ENCODE data around the gene MRPL58. TPM values are rescaled to one million over a fixed set of nuclear protein-coding genes. Genes with fewer than 3 reads are reported as not detected.

The MRPL58 gene
- total RNA-seq, 2 experiments from 2014 or later, result 41.2 to 46.2 TPM

GRCh38 chr17:75061618-75062017, 49.1 kb downstream of the MRPL58 start:
- no peak overlapping the region for H3K4me3 Mint-ChIP-seq
- POLR2A ChIA-PET, result no interaction called here
- H3K27me3 Mint-ChIP-seq, result no peaks in the 10 kb centered on the region
- H3K9me3 Mint-ChIP-seq, result no peaks in the 10 kb centered on the region
- no peak overlapping the region for H3K27ac Mint-ChIP-seq
- H3K4me1 Mint-ChIP-seq, result peaks cover 34% of the 10 kb centered on the region
- CTCF ChIA-PET, result interaction anchor here (1.0 to 3.1 kb wide), 6 partner anchors 8 to 140 kb away, joined by 3 to 17 read pairs (median 4); no protein-coding TSS in a partner anchor
- H3K36me3 Mint-ChIP-seq (ENCODE audit: low read depth), result peaks cover 45% of the 10 kb centered on the region
- no peak for DNase-seq

- no peak for DNase-seq
- Mint-ChIP-seq H3K9me3 (no peaks in the 10 kb centered on the region), H3K27me3 (no peaks in the 10 kb centered on the region), H3K4me3 (no peak overlapping the region), H3K4me1 (peaks cover 42% of the 10 kb centered on the region), H3K27ac (no peak overlapping the region), H3K36me3 (ENCODE audit: low read depth) (peaks cover 42% of the 10 kb centered on the region)
- POLR2A ChIA-PET, result no interaction called here
- CTCF ChIA-PET, result interaction anchor here (0.6 to 2.0 kb wide), 2 partner anchors 8 to 755 kb away, joined by 3 to 7 read pairs; no protein-coding TSS in a partner anchor
Measured at GRCh38 chr17:75063201-75063600, 50.7 kb downstream of the MRPL58 start.

- peaks cover 42% of the 10 kb centered on the region for H3K36me3 Mint-ChIP-seq (ENCODE audit: low read depth)
- POLR2A ChIA-PET, result no interaction called here
- H3K4me1 Mint-ChIP-seq, result peaks cover 44% of the 10 kb centered on the region
- CTCF ChIA-PET, result interaction anchor here (2.0 kb wide), 1 partner anchor 9 kb away, joined by 7 read pairs; no protein-coding TSS in a partner anchor
- H3K9me3 Mint-ChIP-seq, result no peaks in the 10 kb centered on the region
- H3K27ac Mint-ChIP-seq, result no peak overlapping the region
- H3K27me3 Mint-ChIP-seq, result no peaks in the 10 kb centered on the region
- no peak overlapping the region for H3K4me3 Mint-ChIP-seq
- DNase-seq, result no peak
Measured at GRCh38 chr17:75063626-75064025, 51.2 kb downstream of the MRPL58 start.

- DNase-seq, result no peak
- H3K9me3 Mint-ChIP-seq, result no peaks in the 10 kb centered on the region
- no peaks in the 10 kb centered on the region for H3K27me3 Mint-ChIP-seq
- peaks cover 47% of the 10 kb centered on the region for H3K4me1 Mint-ChIP-seq
- ChIA-PET CTCF (interaction anchor here (2.0 kb wide), 1 partner anchor 9 kb away, joined by 7 read pairs; no protein-coding TSS in a partner anchor), POLR2A (no interaction called here)
- no peak overlapping the region for H3K4me3 Mint-ChIP-seq
- no peak overlapping the region for H3K27ac Mint-ChIP-seq
- peaks cover 42% of the 10 kb centered on the region for H3K36me3 Mint-ChIP-seq (ENCODE audit: low read depth)
Measured at GRCh38 chr17:75064040-75064439, 51.6 kb downstream of the MRPL58 start.

- Mint-ChIP-seq H3K36me3 (ENCODE audit: low read depth) (peaks cover 41% of the 10 kb centered on the region), H3K4me1 (peaks cover 45% of the 10 kb centered on the region), H3K9me3 (no peaks in the 10 kb centered on the region), H3K27me3 (no peaks in the 10 kb centered on the region), H3K4me3 (no peak overlapping the region), H3K27ac (no peak overlapping the region)
- POLR2A ChIA-PET, result no interaction called here
- DNase-seq, result no peak
- CTCF ChIA-PET, result interaction anchor here (2.0 kb wide), 1 partner anchor 10 kb away, joined by 7 read pairs; no protein-coding TSS in a partner anchor
Measured at GRCh38 chr17:75064460-75064859, 52.0 kb downstream of the MRPL58 start.

- ChIA-PET POLR2A (no interaction called here), CTCF (interaction anchor here (2.0 kb wide), 1 partner anchor 10 kb away, joined by 7 read pairs; no protein-coding TSS in a partner anchor)
- H3K27ac Mint-ChIP-seq, result peak overlapping the region; percentile 83
- no peak overlapping the region for H3K4me3 Mint-ChIP-seq
- H3K4me1 Mint-ChIP-seq, result peaks cover 44% of the 10 kb centered on the region
- H3K36me3 Mint-ChIP-seq (ENCODE audit: low read depth), result peaks cover 39% of the 10 kb centered on the region
- no peak for DNase-seq
- H3K27me3 Mint-ChIP-seq, result no peaks in the 10 kb centered on the region
- no peaks in the 10 kb centered on the region for H3K9me3 Mint-ChIP-seq
Measured at GRCh38 chr17:75064867-75065561, 52.5 kb downstream of the MRPL58 start.

- H3K36me3 Mint-ChIP-seq (ENCODE audit: low read depth), result peaks cover 36% of the 10 kb centered on the region
- CTCF ChIA-PET, result interaction anchor here (0.6 to 0.7 kb wide), 3 partner anchors 53 to 265 kb away, joined by 3 to 9 read pairs (median 3); partner anchors contain the start of genes MIF4GD and MRPL58
- H3K4me3 Mint-ChIP-seq, result no peak overlapping the region
- H3K27me3 Mint-ChIP-seq, result no peaks in the 10 kb centered on the region
- no peak for DNase-seq
- H3K4me1 Mint-ChIP-seq, result peaks cover 41% of the 10 kb centered on the region
- H3K9me3 Mint-ChIP-seq, result no peaks in the 10 kb centered on the region
- POLR2A ChIA-PET, result no interaction called here
- H3K27ac Mint-ChIP-seq, result peak overlapping the region; percentile 83
Measured at GRCh38 chr17:75065562-75066151, 53.2 kb downstream of the MRPL58 start.

- H3K4me3 Mint-ChIP-seq, result peak overlapping the region; percentile 44
- H3K9me3 Mint-ChIP-seq, result no peaks in the 10 kb centered on the region
- peaks cover 40% of the 10 kb centered on the region for H3K4me1 Mint-ChIP-seq
Measured at GRCh38 chr17:75067856-75068255, 55.4 kb downstream of the MRPL58 start.

GRCh38 chr17:75068750-75069149, 56.3 kb downstream of the MRPL58 start:
- H3K27me3 Mint-ChIP-seq, result no peaks in the 10 kb centered on the region
- H3K4me3 Mint-ChIP-seq, result no peak overlapping the region
- POLR2A ChIA-PET, result interaction anchor here (0.7 kb wide), 1 partner anchor 147 kb away, joined by 5 read pairs; no protein-coding TSS in a partner anchor
- H3K9me3 Mint-ChIP-seq, result no peaks in the 10 kb centered on the region
- no peak for DNase-seq
- H3K36me3 Mint-ChIP-seq (ENCODE audit: low read depth), result peaks cover 12% of the 10 kb centered on the region
- H3K27ac Mint-ChIP-seq, result peak overlapping the region; percentile 68
- H3K4me1 Mint-ChIP-seq, result peaks cover 40% of the 10 kb centered on the region
- CTCF ChIA-PET, result interaction anchor here (0.7 to 2.3 kb wide), 3 partner anchors 14 to 100 kb away, joined by 3 to 10 read pairs (median 4); no protein-coding TSS in a partner anchor

More at GRCh38 chr17:75067856-75068255, 55.4 kb downstream of the MRPL58 start:
- no peaks in the 10 kb centered on the region for H3K27me3 Mint-ChIP-seq
- peak overlapping the region; percentile 96 for H3K27ac Mint-ChIP-seq
- ChIA-PET CTCF (interaction anchor here (0.5 to 1.6 kb wide), 5 partner anchors 20 to 1438 kb away, joined by 3 to 4 read pairs (median 3); partner anchors contain the start of gene SLC16A5), POLR2A (no interaction called here)
- DNase-seq, result peak; percentile 68
- H3K36me3 Mint-ChIP-seq (ENCODE audit: low read depth), result peaks cover 18% of the 10 kb centered on the region

- Mint-ChIP-seq H3K36me3 (ENCODE audit: low read depth) (peaks cover 3% of the 10 kb centered on the region), H3K4me3 (no peak overlapping the region), H3K4me1 (peaks cover 36% of the 10 kb centered on the region), H3K27ac (peak overlapping the region; percentile 81), H3K27me3 (no peaks in the 10 kb centered on the region), H3K9me3 (no peaks in the 10 kb centered on the region)
- DNase-seq, result peak; percentile 40
- POLR2A ChIA-PET, result interaction anchor here (0.6 kb wide), 1 partner anchor 10 kb away, joined by 13 read pairs; no protein-coding TSS in a partner anchor
- CTCF ChIA-PET, result interaction anchor here (0.6 to 2.3 kb wide), 6 partner anchors 9 to 248 kb away, joined by 3 to 10 read pairs (median 4); no protein-coding TSS in a partner anchor
Measured at GRCh38 chr17:75069783-75070182, 57.3 kb downstream of the MRPL58 start.

Measured in activated CD4-positive, alpha-beta T cell treated with anti-CD3 and anti-CD28 coated beads, Interleukin-2, amount 10 ng/mL, durations not matched to agents 7 days and 5 days (primary cell).